Testis (tissue), 2 donors: ENCODE data around the gene SLC6A15.

Source experiments
- CTCF ChIP-seq, 3 experiments: fragments of 450-650 bp in 2 of 3; fragments of 200-600 bp in 1 of 3; sonication (generic) in 1 of 3; IDR thresholded peaks; one replicate each; pipeline ENCODE4 v1.5.1; 2016 to 2019; ENCODE audit warnings: antibody characterized with exemption in 3 of 3, mild to moderate bottlenecking in 2 of 3, moderate library complexity in 1 of 3
- POLR2A ChIP-seq: fragments of 450-650 bp; IDR thresholded peaks from one replicate; pipeline ENCODE4 v1.6.1; 2017; ENCODE audit warnings: antibody characterized with exemption, mild to moderate bottlenecking, moderate library complexity

DNA sequence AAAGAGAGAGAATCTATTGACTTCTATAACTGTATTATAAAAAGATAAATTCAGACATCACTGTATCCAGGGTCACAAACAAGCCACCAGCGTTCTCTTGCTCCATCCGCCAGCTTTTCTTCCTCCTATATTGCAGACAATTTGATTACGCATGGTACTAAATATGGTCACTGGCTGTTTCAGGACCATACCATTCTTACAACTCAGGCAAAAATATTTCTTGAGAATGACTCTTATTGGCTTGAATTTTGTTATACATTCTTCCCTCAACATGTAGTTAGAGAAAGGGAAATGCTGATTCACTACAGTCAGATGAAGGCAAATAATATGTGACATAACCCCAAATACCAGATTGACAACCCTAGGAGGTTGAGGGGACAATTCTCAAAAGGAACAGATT, 101.3 kb downstream of the SLC6A15 start:
- TF ChIP-seq CTCF (IDR thresholded peaks at IDR 0.05) (no peak), POLR2A (no peak)
